GM12878 (cell line): Measurements from ENCODE around the gene POLR1A.

Experiments used
- BCLAF1 ChIP-seq: fragments of 450-650 bp; IDR thresholded peaks from 2 replicates; pipeline ENCODE4 v1.6.1; 2017; ENCODE audit warnings: antibody characterized with exemption, mild to moderate bottlenecking, moderate library complexity
- EGR1 ChIP-seq, 2 experiments: IDR thresholded peaks; 1 replicate in 1 of 2; 2 replicates in 1 of 2; pipeline ENCODE4 v1.6.1; 2011 to 2012; ENCODE audit warnings: low read depth in 2 of 2, low read length in 2 of 2, borderline replicate concordance in 1 of 2, mild to moderate bottlenecking in 1 of 2, moderate library complexity in 1 of 2
- EZH2 ChIP-seq: IDR thresholded peaks from 2 replicates; pipeline ENCODE4 v1.6.1; 2012; ENCODE audit warnings: low read depth, mild to moderate bottlenecking, control low read depth, inconsistent platforms, low read length, borderline replicate concordance; ENCODE audit not compliant: control insufficient read depth
- MXI1 ChIP-seq: fragments of 150-350 bp; IDR thresholded peaks from 2 replicates; pipeline ENCODE4 v1.6.1; 2011; ENCODE audit warnings: low read depth, mild to moderate bottlenecking, inconsistent platforms, low read length, improper control_type of control experiment
- RFX5 ChIP-seq: IDR thresholded peaks from 2 replicates; pipeline ENCODE4 v1.6.1; 2011; ENCODE audit warnings: low read depth, low read length, improper control_type of control experiment

- TF ChIP-seq RFX5: no peak
- no peak for TF ChIP-seq EGR1 (IDR thresholded peaks at IDR 0.05; ENCODE audit: borderline replicate concordance in 1 of 2, low read depth in 2 of 2, low read length in 2 of 2)
- no peak for TF ChIP-seq EZH2
- TF ChIP-seq BCLAF1: no peak
- TF ChIP-seq MXI1: no peak
Measured at GRCh38 chr2:86142436-86143257, 37.0 kb upstream of the POLR1A start.
